ENCODE measurements around the gene NPY.

- TF ChIP-seq CTCF (conservative IDR thresholded peaks at IDR 0.05 in 1 of 2, IDR thresholded peaks at IDR 0.05 in 1 of 2; ENCODE audit: low read depth in 1 of 2, low read length in 2 of 2), result no peak
- no peak for TF ChIP-seq EZH2 (IDR thresholded peaks at IDR 0.05; ENCODE audit: low read length, missing control alignments)
Observed at GRCh38 chr7:24316340-24316739, 32.4 kb downstream of the NPY start.

All from fibroblast of lung (primary cell).